ENCODE results near the gene TSPAN32. TPM values are rescaled to one million over a fixed set of nuclear protein-coding genes. Genes with fewer than 3 reads are reported as not detected.
"Not testable (repeated sequence)": the region's sequence is repeated elsewhere in the genome, so short reads cannot be mapped to it uniquely, and the experiment has no call there.

Gene TSPAN32
- total RNA-seq, 1 donor from 2014 or later = not detected

GRCh38 chr11:2348986-2349385, 47.2 kb downstream of the TSPAN32 start:
- Mint-ChIP-seq H3K27ac (ENCODE audit: unreplicated experiment) (no peak overlapping the region), H3K4me1 (ENCODE audit: low read depth) (no peaks in the 10 kb centered on the region), H3K9me3 (ENCODE audit: low read depth) (peaks cover 14% of the 10 kb centered on the region), H3K4me3 (ENCODE audit: unreplicated experiment) (no peak overlapping the region), H3K36me3 (ENCODE audit: low read depth) (peaks cover 4% of the 10 kb centered on the region), H3K27me3 (ENCODE audit: low read depth) (no peaks in the 10 kb centered on the region)
- DNase-seq (ENCODE audit: low spot score) = no peak
- no peak for TF ChIP-seq CTCF (IDR thresholded peaks at IDR 0.05)

GRCh38 chr11:2351701-2352100, 49.9 kb downstream of the TSPAN32 start:
- H3K4me1 Mint-ChIP-seq (ENCODE audit: low read depth) = peaks cover 9% of the 10 kb centered on the region
- peaks cover 14% of the 10 kb centered on the region for H3K9me3 Mint-ChIP-seq (ENCODE audit: low read depth)
- no peaks in the 10 kb centered on the region for H3K27me3 Mint-ChIP-seq (ENCODE audit: low read depth)
- H3K27ac Mint-ChIP-seq (ENCODE audit: unreplicated experiment) = no peak overlapping the region
- H3K36me3 Mint-ChIP-seq (ENCODE audit: low read depth) = peaks cover 4% of the 10 kb centered on the region
- no peak for TF ChIP-seq CTCF (IDR thresholded peaks at IDR 0.05)
- no peak overlapping the region for H3K4me3 Mint-ChIP-seq (ENCODE audit: unreplicated experiment)
- DNase-seq (ENCODE audit: low spot score) = no peak

DNA sequence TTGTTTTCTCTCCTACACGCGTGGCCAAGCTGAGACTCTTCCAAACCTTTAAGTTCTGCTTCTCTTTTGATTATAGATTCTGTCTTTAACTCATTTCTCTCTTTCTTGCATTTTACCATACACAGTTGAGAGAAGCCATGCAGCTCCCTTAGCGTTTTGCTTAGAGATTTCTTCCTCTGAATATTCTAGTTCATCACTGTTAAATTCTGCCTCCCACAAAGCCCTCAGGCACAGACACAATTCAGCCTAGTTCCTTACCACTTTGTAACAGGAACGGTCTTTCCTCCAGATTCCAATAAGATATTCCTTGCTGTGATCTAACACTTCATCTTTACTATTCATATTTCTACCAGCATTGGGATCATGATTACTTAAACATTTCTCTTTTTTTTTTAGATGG, 50.6 kb downstream of the TSPAN32 start:
- H3K4me1 Mint-ChIP-seq (ENCODE audit: low read depth) = peaks cover 9% of the 10 kb centered on the region
- no peak for TF ChIP-seq CTCF (IDR thresholded peaks at IDR 0.05)
- DNase-seq (ENCODE audit: low spot score) = no peak
- no peak overlapping the region for H3K4me3 Mint-ChIP-seq (ENCODE audit: unreplicated experiment)
- peaks cover 4% of the 10 kb centered on the region for H3K36me3 Mint-ChIP-seq (ENCODE audit: low read depth)
- no peaks in the 10 kb centered on the region for H3K27me3 Mint-ChIP-seq (ENCODE audit: low read depth)
- peaks cover 14% of the 10 kb centered on the region for H3K9me3 Mint-ChIP-seq (ENCODE audit: low read depth)
- no peak overlapping the region for H3K27ac Mint-ChIP-seq (ENCODE audit: unreplicated experiment)

DNA sequence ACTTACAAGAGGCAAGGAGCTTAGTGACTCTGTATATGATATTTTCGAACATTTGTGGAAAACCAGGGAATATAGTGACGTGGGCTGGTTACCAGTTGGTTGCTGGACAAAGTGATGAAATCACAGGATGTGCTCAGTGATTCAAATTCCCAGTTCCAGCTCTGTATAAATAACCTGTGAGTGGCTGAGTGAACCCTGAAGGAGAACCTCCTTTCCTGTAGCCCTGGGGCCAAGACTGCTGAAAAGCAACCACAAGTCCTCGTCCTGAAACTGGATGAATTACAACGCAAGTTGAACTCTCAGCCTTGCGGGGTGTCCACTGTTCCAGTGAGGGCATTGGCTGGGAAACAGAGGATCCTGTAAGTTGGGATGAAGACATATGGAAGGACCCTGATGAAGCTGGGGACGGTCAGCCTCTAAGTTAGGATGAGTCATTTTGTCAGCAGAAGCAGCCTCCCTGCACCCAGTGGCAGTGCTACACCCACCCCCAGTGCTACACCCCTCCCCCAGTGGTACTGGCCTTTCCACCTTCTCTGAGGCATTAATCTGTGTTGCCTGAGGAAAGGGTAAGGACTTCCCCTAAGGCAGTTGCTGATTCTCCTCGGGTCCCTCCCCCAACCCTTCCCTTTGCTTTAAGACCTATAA, 53.3 kb downstream of the TSPAN32 start:
- no peak for DNase-seq (ENCODE audit: low spot score)
- Mint-ChIP-seq H3K27me3 (ENCODE audit: low read depth) (no peaks in the 10 kb centered on the region), H3K27ac (ENCODE audit: unreplicated experiment) (no peak overlapping the region), H3K4me3 (ENCODE audit: unreplicated experiment) (no peak overlapping the region), H3K9me3 (ENCODE audit: low read depth) (peaks cover 3% of the 10 kb centered on the region), H3K4me1 (ENCODE audit: low read depth) (peaks cover 9% of the 10 kb centered on the region), H3K36me3 (ENCODE audit: low read depth) (no peaks in the 10 kb centered on the region)
- TF ChIP-seq CTCF (IDR thresholded peaks at IDR 0.05) = no peak

DNA sequence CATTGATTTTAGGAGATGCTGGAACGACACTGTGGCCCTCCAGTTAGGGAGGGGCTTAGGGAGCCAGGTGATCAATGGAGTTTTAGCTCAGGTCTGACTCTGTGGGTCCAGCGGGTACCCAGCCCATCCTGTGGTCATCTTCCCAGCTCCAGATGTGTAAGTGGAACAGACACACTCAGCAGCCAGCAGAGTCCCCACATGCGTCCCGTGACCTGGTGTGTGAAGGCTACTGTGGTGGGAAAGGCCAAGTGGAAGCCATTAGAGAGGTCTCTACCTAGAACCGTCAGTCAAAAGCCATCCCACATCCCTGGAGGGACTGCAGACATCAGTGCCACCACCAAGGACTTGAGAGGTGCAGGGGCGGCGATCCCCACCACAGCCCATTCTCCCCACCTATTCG, 55.4 kb downstream of the TSPAN32 start:
- no peak overlapping the region for H3K27ac Mint-ChIP-seq (ENCODE audit: unreplicated experiment)
- no peak overlapping the region for H3K4me3 Mint-ChIP-seq (ENCODE audit: unreplicated experiment)
- DNase-seq (ENCODE audit: low spot score) = no peak
- no peaks in the 10 kb centered on the region for H3K27me3 Mint-ChIP-seq (ENCODE audit: low read depth)
- H3K4me1 Mint-ChIP-seq (ENCODE audit: low read depth) = peaks cover 9% of the 10 kb centered on the region
- H3K36me3 Mint-ChIP-seq (ENCODE audit: low read depth) = no peaks in the 10 kb centered on the region
- no peak for TF ChIP-seq CTCF (IDR thresholded peaks at IDR 0.05)
- H3K9me3 Mint-ChIP-seq (ENCODE audit: low read depth) = no peaks in the 10 kb centered on the region

DNA sequence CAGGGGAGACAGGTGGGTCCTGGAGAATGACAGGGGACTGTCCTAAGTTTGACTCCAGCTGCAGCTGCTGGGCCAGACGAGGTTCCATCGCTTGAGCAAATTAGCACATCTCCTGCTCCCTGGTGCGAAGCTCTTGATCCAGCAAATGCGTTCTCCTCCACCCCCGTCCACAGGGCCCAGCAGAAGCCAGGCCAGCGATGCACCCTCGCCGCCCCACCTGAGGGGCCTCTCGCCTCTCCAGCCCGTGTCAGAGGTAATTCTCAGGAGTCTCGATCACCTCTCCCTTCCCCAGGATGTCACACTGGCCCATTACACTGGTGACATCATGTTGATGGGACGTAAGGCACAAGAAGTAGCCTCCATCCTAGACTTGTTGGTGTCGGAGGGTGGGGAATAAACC, 55.8 kb downstream of the TSPAN32 start:
- not testable (repeated sequence) for H3K4me1 Mint-ChIP-seq (ENCODE audit: low read depth); H3K9me3 Mint-ChIP-seq (ENCODE audit: low read depth); H3K27me3 Mint-ChIP-seq (ENCODE audit: low read depth); H3K4me3 Mint-ChIP-seq (ENCODE audit: unreplicated experiment); DNase-seq (ENCODE audit: low spot score); H3K36me3 Mint-ChIP-seq (ENCODE audit: low read depth); H3K27ac Mint-ChIP-seq (ENCODE audit: unreplicated experiment)
